Adrenal gland (tissue), 12 donors: ENCODE data around the gene LMX1B. TPM values are rescaled to one million over a fixed set of nuclear protein-coding genes. Genes with fewer than 3 reads are reported as not detected.

Experiments
- DNase-seq, 7 donors: peaks; one replicate each; pipeline ENCODE4 v3.0.0-alpha.2; 2019 to 2020
- H3K27ac ChIP-seq, 5 donors: fragments of 200-600 bp; sonication (generic) in 4 of 5; 1 replicate in 3 of 5; 2 replicates in 2 of 5; pipeline versions ENCODE4 v1.5.1 to v1.8.0; 2016 to 2020; ENCODE audit warnings: mild to moderate bottlenecking in 1 of 5
- H3K27me3 ChIP-seq: fragments of 200-600 bp; 2 replicates; pipeline ENCODE4 v1.8.0; 2021
- H3K36me3 ChIP-seq, 2 donors: fragments of 200-600 bp; replicated peaks in 1 of 2; 1 replicate in 1 of 2; 2 replicates in 1 of 2; pipeline versions ENCODE4 v1.5.1 to v1.8.0; 2018 to 2022
- H3K4me1 ChIP-seq, 2 donors: fragments of 200-600 bp; replicated peaks in 1 of 2; 1 replicate in 1 of 2; 2 replicates in 1 of 2; pipeline versions ENCODE4 v1.5.1 to v1.8.0; 2018 to 2021
- H3K4me3 ChIP-seq, 4 donors: fragments of 200-600 bp; sonication (generic) in 3 of 4; one replicate each; pipeline ENCODE4 v1.5.1; 2016 to 2018
- H3K9me3 ChIP-seq, 3 donors: fragments of 200-600 bp; sonication (generic) in 1 of 3; replicated peaks in 1 of 3; 1 replicate in 2 of 3; 2 replicates in 1 of 3; pipeline versions ENCODE4 v1.5.1 to v1.8.0; 2016 to 2021
- CTCF ChIP-seq, 6 experiments: fragments of 450-650 bp in 4 of 6; fragments of 200-600 bp in 2 of 6; sonication (generic) in 1 of 6; IDR thresholded peaks; 1 replicate in 5 of 6; 2 replicates in 1 of 6; pipeline versions ENCODE4 v1.5.1 to v1.8.0; 2016 to 2021; ENCODE audit warnings: antibody characterized with exemption in 6 of 6, mild to moderate bottlenecking in 2 of 6, moderate library complexity in 1 of 6
- POLR2A ChIP-seq, 2 donors: fragments of 450-650 bp; IDR thresholded peaks; one replicate each; pipeline ENCODE4 v1.6.1; 2017; ENCODE audit warnings: antibody characterized with exemption in 2 of 2, mild to moderate bottlenecking in 2 of 2, moderate library complexity in 1 of 2
- WGBS, 4 donors: extraction: QIAGEN DNeasy Blood & Tissue Kit in 2 of 4; methylation state at CpG; one replicate each; pipeline versions ENCODE4 v1.1.5 to v1.1.7; 2013 to 2017; 5-methylcytosine and 5-hydroxymethylcytosine counted together
- intact Hi-C, 2 donors: fragments of 100-400 bp; cut with DNase I; formaldehyde crosslinking; loops; one replicate each; pipeline versions ENCODE4 v1.14.1 to v1.15.0; 2022 to 2023
- polyA plus RNA-seq, 3 donors: library from polyadenylated mRNA; stranded (reverse); fragments of 200-250 nt in 2 of 3; fragments of 350-450 nt in 1 of 3; fragmentation: Illumina TruSeq in 1 of 3; extraction: RNeasy Lipid Tissue Mini Kit (QIAGEN cat#74804) in 1 of 3; gene quantifications; one replicate each; pipeline ENCODE4 v1.2.3, GENCODE V29; 2013 to 2014
- total RNA-seq, 9 donors: library from RNA; depleted of rRNA in 4 of 9; stranded (reverse); fragments of >200 nt in 4 of 9; fragments of 120-200 nt in 1 of 9; fragmentation: NEBNext Ultra II Directional in 1 of 9; extraction: Animal tissue kit (Norgen Biotek cat#: 25700) in 1 of 9; gene quantifications; one replicate each; pipeline versions ENCODE4 v1.1.0 to v1.2.4, GENCODE V29; 2013 to 2023
- donor health status: healthy with polysubstance abuse.
- donor health status: Bipolar disorder and iron deficiency.
- donor health status: DM: yes; HTN: yes; CAD: no.
- donor health status: DM: no; HTN: no; CAD: no.
- donor health status: DM: no; HTN: no; CAD: no.
- donor health status: DM: yes; HTN: yes; CAD: no.

LMX1B gene
- total and polyA plus RNA-seq, 12 donors = under 0.01 to 0.07 TPM; not detected in 10

- Histone ChIP-seq H3K4me3 (no peak overlapping the region), H3K9me3 (no peaks in the 10 kb centered on the region), H3K36me3 (no peaks in the 10 kb centered on the region), H3K4me1 (no peaks in the 10 kb centered on the region), H3K27me3 (peaks cover 5% of the 10 kb centered on the region), H3K27ac (no peak overlapping the region)
- 47 to 69% (median 56%) methylated on average over 16 to 17 of the region's 17 CpGs for WGBS, 4 donors
- TF ChIP-seq POLR2A (IDR thresholded peaks at IDR 0.05) (no peak), CTCF (IDR thresholded peaks at IDR 0.05) (no peak)
- no peak for DNase-seq
- intact Hi-C loops = no loop called here
Observed at GRCh38 chr9:126583144-126583760, 30.5 kb upstream of the LMX1B start.

GRCh38 chr9:126584611-126585010 lies 29.1 kb upstream of the LMX1B start:
- 77 to 92% (median 89%) methylated on average over 7 of the region's 7 CpGs for WGBS, 4 donors
- TF ChIP-seq POLR2A (IDR thresholded peaks at IDR 0.05) = no peak
- TF ChIP-seq CTCF (IDR thresholded peaks at IDR 0.05) = no peak
- Histone ChIP-seq H3K36me3 (no peaks in the 10 kb centered on the region), H3K27ac (no peak overlapping the region), H3K27me3 (peaks cover 5% of the 10 kb centered on the region), H3K4me1 (no peaks in the 10 kb centered on the region), H3K4me3 (no peak overlapping the region), H3K9me3 (no peaks in the 10 kb centered on the region)
- intact Hi-C loops = no loop called here
- DNase-seq = no peak

GRCh38 chr9:126586236-126586635 lies 27.5 kb upstream of the LMX1B start:
- Histone ChIP-seq H3K9me3 (no peaks in the 10 kb centered on the region), H3K36me3 (no peaks in the 10 kb centered on the region), H3K4me3 (no peak overlapping the region), H3K4me1 (no peaks in the 10 kb centered on the region), H3K27ac (no peak overlapping the region), H3K27me3 (peaks cover 3% of the 10 kb centered on the region)
- TF ChIP-seq POLR2A (IDR thresholded peaks at IDR 0.05) = no peak
- TF ChIP-seq CTCF (IDR thresholded peaks at IDR 0.05) = no peak
- no peak for DNase-seq
- intact Hi-C loops = no loop called here
- WGBS, 4 donors = 78 to 88% (median 83%) methylated on average over 11 to 14 of the region's 14 CpGs

- no peak overlapping the region for H3K27ac ChIP-seq
- TF ChIP-seq CTCF (IDR thresholded peaks at IDR 0.05) = no peak
- TF ChIP-seq POLR2A (IDR thresholded peaks at IDR 0.05) = no peak
Observed at GRCh38 chr9:126587187-126588185, 26.2 kb upstream of the LMX1B start.

More at GRCh38 chr9:126587187-126588185, 26.2 kb upstream of the LMX1B start:
- H3K36me3 ChIP-seq = no peaks in the 10 kb centered on the region
- intact Hi-C loops = no loop called here
- 41 to 58% (median 53%) methylated on average over 12 to 20 of the region's 20 CpGs for WGBS, 4 donors
- H3K4me3 ChIP-seq = no peak overlapping the region
- H3K9me3 ChIP-seq = no peaks in the 10 kb centered on the region
- peak in 2 of 7 donors; percentile 20 to 64 for DNase-seq
- no peaks in the 10 kb centered on the region for H3K4me1 ChIP-seq
- H3K27me3 ChIP-seq = peaks cover 3% of the 10 kb centered on the region
